ENCODE measurements around the gene SMAD6. TPM values are rescaled to one million over a fixed set of nuclear protein-coding genes. Genes with fewer than 3 reads are reported as not detected.

Gene SMAD6
- total and polyA plus RNA-seq, 2 donors (not counting 1 experiment from before 2014, with no cell fraction given), result 1.2 to 8.9 TPM

DNA sequence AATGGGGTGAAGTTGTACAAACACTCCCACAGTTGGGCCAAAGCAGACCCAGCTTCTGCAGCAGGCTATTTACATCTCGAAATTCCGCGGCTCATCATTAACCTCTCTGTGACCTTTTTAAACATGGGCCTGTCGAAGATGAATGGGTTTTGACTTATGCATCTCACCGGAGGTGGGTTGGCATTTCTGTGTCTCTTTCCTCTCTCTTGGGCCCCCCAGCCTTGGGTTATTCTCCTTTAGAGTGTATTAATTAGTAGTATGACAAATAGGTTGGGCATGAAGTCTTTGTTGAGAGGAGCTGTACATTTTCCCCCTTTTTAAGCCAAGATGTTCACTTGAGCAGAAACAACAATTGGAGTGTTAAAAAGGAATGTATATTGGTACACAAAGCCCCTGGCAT lies 9.8 kb downstream of the SMAD6 start:
- H4K20me1 ChIP-seq (ENCODE audit: control insufficient read depth, extremely low read depth, insufficient read depth, low read length), result no peaks in the 10 kb centered on the region
- H3K4me1 ChIP-seq (ENCODE audit: control insufficient read depth, extremely low read depth, insufficient read depth, low read length), result peaks cover 4% of the 10 kb centered on the region
- no peaks in the 10 kb centered on the region for H3K79me2 ChIP-seq (ENCODE audit: control insufficient read depth, insufficient read depth, low read length)

GRCh38 chr15:66713843-66714508 lies 11.9 kb downstream of the SMAD6 start:
- Histone ChIP-seq H3K79me2 (ENCODE audit: control insufficient read depth, insufficient read depth, low read length) (no peaks in the 10 kb centered on the region), H2AFZ (ENCODE audit: low read length) (no peak overlapping the region), H3K36me3 (ENCODE audit: control insufficient read depth, insufficient read depth, low read length) (peaks cover 7% of the 10 kb centered on the region), H3K27me3 (ENCODE audit: control insufficient read depth, insufficient read depth, low read length) (no peaks in the 10 kb centered on the region), H4K20me1 (ENCODE audit: control insufficient read depth, extremely low read depth, insufficient read depth, low read length) (no peaks in the 10 kb centered on the region), H3K4me1 (ENCODE audit: control insufficient read depth, extremely low read depth, insufficient read depth, low read length) (peaks cover 2% of the 10 kb centered on the region), H3K4me3 (replicated peaks in 1 of 4; ENCODE audit: control extremely low read depth in 1 of 4, insufficient read depth in 1 of 4, low read depth in 3 of 4, low read length in 4 of 4) (no peak overlapping the region), H3K9ac (ENCODE audit: insufficient read depth, low read length) (no peak overlapping the region), H3K4me2 (ENCODE audit: extremely low read depth, insufficient read depth, low read length) (no peak overlapping the region), H3K27ac (ENCODE audit: insufficient read depth, low read length) (no peak overlapping the region), H3K9me3 (ENCODE audit: control insufficient read depth, insufficient read depth, low read depth, low read length) (no peaks in the 10 kb centered on the region)
- DNase-seq (ENCODE audit: low read depth in 2 of 2), result no peak
- TF ChIP-seq CTCF (conservative IDR thresholded peaks at IDR 0.05 in 1 of 2, IDR thresholded peaks at IDR 0.05 in 1 of 2; ENCODE audit: low read depth in 1 of 2, low read length in 2 of 2) (no peak), EZH2 (IDR thresholded peaks at IDR 0.05; ENCODE audit: low read length, missing control alignments) (no peak)

More for the DNA sequence above, 9.8 kb downstream of the SMAD6 start:
- Histone ChIP-seq H3K4me2 (ENCODE audit: extremely low read depth, insufficient read depth, low read length) (no peak overlapping the region), H3K9me3 (ENCODE audit: control insufficient read depth, insufficient read depth, low read depth, low read length) (no peaks in the 10 kb centered on the region), H3K27ac (ENCODE audit: insufficient read depth, low read length) (no peak overlapping the region), H2AFZ (ENCODE audit: low read length) (no peak overlapping the region), H3K4me3 (replicated peaks in 1 of 4; ENCODE audit: control extremely low read depth in 1 of 4, insufficient read depth in 1 of 4, low read depth in 3 of 4, low read length in 4 of 4) (no peak overlapping the region), H3K27me3 (ENCODE audit: control insufficient read depth, insufficient read depth, low read length) (no peaks in the 10 kb centered on the region), H3K36me3 (ENCODE audit: control insufficient read depth, insufficient read depth, low read length) (peaks cover 6% of the 10 kb centered on the region), H3K9ac (ENCODE audit: insufficient read depth, low read length) (no peak overlapping the region)
- peak in 1 of 2 donors; percentile 46 for DNase-seq (ENCODE audit: low read depth in 2 of 2)
- no peak for TF ChIP-seq CTCF (conservative IDR thresholded peaks at IDR 0.05 in 1 of 2, IDR thresholded peaks at IDR 0.05 in 1 of 2; ENCODE audit: low read depth in 1 of 2, low read length in 2 of 2)

GRCh38 chr15:66714543-66714981 lies 12.5 kb downstream of the SMAD6 start:
- no peak for TF ChIP-seq CTCF (conservative IDR thresholded peaks at IDR 0.05 in 1 of 2, IDR thresholded peaks at IDR 0.05 in 1 of 2; ENCODE audit: low read depth in 1 of 2, low read length in 2 of 2)
- Histone ChIP-seq H3K79me2 (ENCODE audit: control insufficient read depth, insufficient read depth, low read length) (no peaks in the 10 kb centered on the region), H4K20me1 (ENCODE audit: control insufficient read depth, extremely low read depth, insufficient read depth, low read length) (no peaks in the 10 kb centered on the region), H3K9ac (ENCODE audit: insufficient read depth, low read length) (no peak overlapping the region), H3K4me1 (ENCODE audit: control insufficient read depth, extremely low read depth, insufficient read depth, low read length) (peaks cover 2% of the 10 kb centered on the region), H3K9me3 (ENCODE audit: control insufficient read depth, insufficient read depth, low read depth, low read length) (no peaks in the 10 kb centered on the region), H3K4me2 (ENCODE audit: extremely low read depth, insufficient read depth, low read length) (no peak overlapping the region), H2AFZ (ENCODE audit: low read length) (no peak overlapping the region), H3K36me3 (ENCODE audit: control insufficient read depth, insufficient read depth, low read length) (peaks cover 7% of the 10 kb centered on the region), H3K27ac (ENCODE audit: insufficient read depth, low read length) (no peak overlapping the region), H3K4me3 (replicated peaks in 1 of 4; ENCODE audit: control extremely low read depth in 1 of 4, insufficient read depth in 1 of 4, low read depth in 3 of 4, low read length in 4 of 4) (no peak overlapping the region), H3K27me3 (ENCODE audit: control insufficient read depth, insufficient read depth, low read length) (no peaks in the 10 kb centered on the region)
- peak; percentile 56 to 60 for DNase-seq (ENCODE audit: low read depth in 2 of 2)

All from fibroblast of lung (primary cell).